Spleen (tissue), 11 donors: ENCODE data around the gene SUSD2. TPM values are rescaled to one million over a fixed set of nuclear protein-coding genes. Genes with fewer than 3 reads are reported as not detected.

ENCODE experiments used
- DNase-seq: peaks from one replicate; pipeline ENCODE4 v3.0.0-alpha.2; 2020
- H3K27ac ChIP-seq, 8 donors: fragments of 200-600 bp; sonication (generic) in 7 of 8; 1 replicate in 4 of 8; 2 replicates in 4 of 8; pipeline versions ENCODE4 v1.5.0 to v1.8.0; 2016 to 2021; ENCODE audit warnings: inconsistent platforms in 4 of 8, mild to moderate bottlenecking in 4 of 8, moderate library complexity in 1 of 8
- H3K27me3 ChIP-seq, 7 donors: fragments of 200-600 bp; sonication (generic) in 6 of 7; replicated peaks in 1 of 7; 1 replicate in 4 of 7; 2 replicates in 3 of 7; pipeline versions ENCODE4 v1.5.0 to v1.8.0; 2016 to 2021; ENCODE audit warnings: inconsistent platforms in 3 of 7, mild to moderate bottlenecking in 1 of 7
- H3K36me3 ChIP-seq, 6 donors: fragments of 200-600 bp; sonication (generic) in 5 of 6; 1 replicate in 4 of 6; 2 replicates in 2 of 6; pipeline versions ENCODE4 v1.5.0 to v1.8.0; 2016 to 2021; ENCODE audit warnings: inconsistent platforms in 2 of 6
- H3K4me1 ChIP-seq, 6 donors: fragments of 200-600 bp; sonication (generic) in 5 of 6; 1 replicate in 3 of 6; 2 replicates in 3 of 6; pipeline versions ENCODE4 v1.5.0 to v1.8.0; 2016 to 2021; ENCODE audit warnings: inconsistent platforms in 3 of 6
- H3K4me3 ChIP-seq, 8 donors: fragments of 200-600 bp; sonication (generic) in 7 of 8; 1 replicate in 4 of 8; 2 replicates in 4 of 8; pipeline versions ENCODE4 v1.5.0 to v1.8.0; 2016 to 2021; ENCODE audit warnings: inconsistent platforms in 4 of 8, mild to moderate bottlenecking in 4 of 8, moderate library complexity in 2 of 8
- H3K9me3 ChIP-seq, 8 donors: fragments of 200-600 bp; sonication (generic) in 7 of 8; 1 replicate in 4 of 8; 2 replicates in 4 of 8; pipeline versions ENCODE4 v1.5.0 to v1.8.0; 2016 to 2021; ENCODE audit warnings: inconsistent platforms in 4 of 8
- POLR2A ChIP-seq, 3 donors: fragments of 450-650 bp; IDR thresholded peaks; one replicate each; pipeline ENCODE4 v1.5.1; 2017; ENCODE audit warnings: antibody characterized with exemption in 3 of 3, mild to moderate bottlenecking in 1 of 3
- POLR2AphosphoS5 ChIP-seq, 3 donors: sonication (generic); formaldehyde crosslinking; IDR thresholded peaks; one replicate each; pipeline ENCODE4 v1.5.1; 2017; ENCODE audit warnings: antibody characterized with exemption in 3 of 3
- WGBS, 5 donors: extraction: QIAGEN DNeasy Blood & Tissue Kit in 3 of 5; methylation state at CpG; one replicate each; pipeline versions ENCODE4 v1.1.5 to v1.1.7; 2013 to 2018; 5-methylcytosine and 5-hydroxymethylcytosine counted together
- intact Hi-C: fragments of 100-400 bp; cut with DNase I; formaldehyde crosslinking; loops from one replicate; pipeline ENCODE4 v1.15.0; 2023; ENCODE audit warnings: low total_unique reads
- polyA plus RNA-seq, 3 donors: library from polyadenylated mRNA; stranded (reverse); fragments of 200-250 nt; gene quantifications; one replicate each; pipeline ENCODE4 v1.2.1, GENCODE V29; 2013
- total RNA-seq, 7 donors: library from RNA; depleted of rRNA in 3 of 7; stranded (reverse); fragments of >200 nt in 3 of 7; fragmentation: NEBNext Ultra II Directional in 4 of 7; extraction: Animal tissue kit (Norgen Biotek cat#: 25700) in 4 of 7; gene quantifications; one replicate each; pipeline versions ENCODE4 v1.1.0 to v1.2.1, GENCODE V29; 2016 to 2021
- TF ChIP-seq, protein P1 (sequence below), 11 experiments: fragments of 200-600 bp in 7 of 11; fragments of 450-650 bp in 4 of 11; sonication (generic) in 4 of 11; IDR thresholded peaks in 8 of 11; conservative IDR thresholded peaks in 3 of 11; 1 replicate in 7 of 11; 2 replicates in 4 of 11; pipeline versions ENCODE4 v1.4.0 to v1.8.0; 2016 to 2021; ENCODE audit warnings: antibody characterized with exemption in 11 of 11, inconsistent platforms in 4 of 11, mild to moderate bottlenecking in 1 of 11
- donor health status: healthy with polysubstance abuse.
- donor health status: DM: no; HTN: no; CAD: no; lungs with moderate emphysema.
- donor health status: DM: no; HTN: no; CAD: no.
- donor health status: Bipolar disorder and iron deficiency.
- donor health status: healthy.
- donor health status: DM: no; HTN: no; CAD: no.
- donor health status: DM: yes; HTN: yes; CAD: no.

SUSD2 gene
- total and polyA plus RNA-seq, 10 donors: 1.4 to 9.0 (median 3.4) TPM

DNA sequence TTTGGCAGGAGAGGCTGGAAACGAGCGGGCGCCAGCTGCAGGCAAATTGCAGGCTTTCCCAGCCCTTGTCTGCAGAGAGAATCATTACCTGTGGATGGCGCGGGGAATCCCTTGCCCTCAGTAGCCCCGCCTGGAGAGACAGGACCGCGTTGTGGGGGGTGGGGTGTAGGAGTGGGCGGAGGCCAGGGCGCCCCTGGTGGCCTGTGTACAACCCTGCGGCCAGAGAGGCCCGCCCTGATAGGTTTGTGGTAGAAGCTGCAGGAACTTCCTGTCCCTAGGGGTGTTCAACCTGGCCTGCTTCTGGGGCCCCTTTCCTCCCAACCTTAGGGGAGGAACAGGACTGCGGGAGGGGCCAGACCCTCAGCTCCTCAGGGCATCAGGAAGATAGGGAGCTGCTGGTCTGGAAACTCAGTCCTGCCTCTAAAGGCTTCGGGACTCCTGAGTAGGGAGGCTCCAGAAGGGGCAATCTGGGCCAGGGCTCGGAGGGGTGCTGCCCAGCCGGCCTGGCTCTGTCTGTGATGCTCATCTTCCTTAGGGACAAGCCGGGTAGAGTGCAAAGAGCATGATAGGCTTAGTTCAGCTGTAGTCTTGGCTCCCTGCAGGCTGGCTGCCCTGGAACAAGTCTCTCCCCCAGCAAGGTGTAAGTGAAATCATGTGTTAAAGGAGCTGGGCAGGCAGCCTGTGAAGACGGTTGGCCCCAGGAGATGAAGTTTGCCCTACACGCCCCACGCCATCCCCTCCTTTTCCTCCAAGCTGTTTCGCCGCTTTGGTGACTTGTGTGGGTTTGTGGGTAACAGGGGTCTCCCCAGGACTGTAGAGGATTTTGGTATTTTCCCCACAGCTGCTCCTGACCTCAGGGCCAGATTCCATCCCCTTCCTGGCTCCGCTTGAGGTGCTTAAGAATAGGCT is 24.1 kb upstream of the SUSD2 start:
- TF ChIP-seq, protein P1, sequence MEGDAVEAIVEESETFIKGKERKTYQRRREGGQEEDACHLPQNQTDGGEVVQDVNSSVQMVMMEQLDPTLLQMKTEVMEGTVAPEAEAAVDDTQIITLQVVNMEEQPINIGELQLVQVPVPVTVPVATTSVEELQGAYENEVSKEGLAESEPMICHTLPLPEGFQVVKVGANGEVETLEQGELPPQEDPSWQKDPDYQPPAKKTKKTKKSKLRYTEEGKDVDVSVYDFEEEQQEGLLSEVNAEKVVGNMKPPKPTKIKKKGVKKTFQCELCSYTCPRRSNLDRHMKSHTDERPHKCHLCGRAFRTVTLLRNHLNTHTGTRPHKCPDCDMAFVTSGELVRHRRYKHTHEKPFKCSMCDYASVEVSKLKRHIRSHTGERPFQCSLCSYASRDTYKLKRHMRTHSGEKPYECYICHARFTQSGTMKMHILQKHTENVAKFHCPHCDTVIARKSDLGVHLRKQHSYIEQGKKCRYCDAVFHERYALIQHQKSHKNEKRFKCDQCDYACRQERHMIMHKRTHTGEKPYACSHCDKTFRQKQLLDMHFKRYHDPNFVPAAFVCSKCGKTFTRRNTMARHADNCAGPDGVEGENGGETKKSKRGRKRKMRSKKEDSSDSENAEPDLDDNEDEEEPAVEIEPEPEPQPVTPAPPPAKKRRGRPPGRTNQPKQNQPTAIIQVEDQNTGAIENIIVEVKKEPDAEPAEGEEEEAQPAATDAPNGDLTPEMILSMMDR (IDR thresholded peaks at IDR 0.05 in 8 of 11, conservative IDR thresholded peaks at IDR 0.05 in 3 of 11): peak; percentile 91 to 99 (median 97)
- TF ChIP-seq POLR2A (IDR thresholded peaks at IDR 0.05): peak in 1 of 3 donors; percentile 8
- TF ChIP-seq POLR2AphosphoS5 (IDR thresholded peaks at IDR 0.05): peak; percentile 58 to 81 (median 78)
- peak; percentile 98 for DNase-seq
- 7 to 19% (median 9%) methylated on average over 14 to 23 of the region's 23 CpGs for WGBS, 5 donors
- no peaks in the 10 kb centered on the region for H3K9me3 ChIP-seq
- peaks cover 42 to 94% (median 72%) of the 10 kb centered on the region in 6 donors for H3K4me1 ChIP-seq
- H3K36me3 ChIP-seq: peaks cover 0 to 35% (median 10%) of the 10 kb centered on the region in 6 donors
- peak overlapping the region; percentile 61 to 97 (median 92) for H3K27ac ChIP-seq
- intact Hi-C loops: no loop called here
- no peaks in the 10 kb centered on the region for H3K27me3 ChIP-seq
- H3K4me3 ChIP-seq: peak overlapping the region; percentile 59 to 99 (median 90)

DNA sequence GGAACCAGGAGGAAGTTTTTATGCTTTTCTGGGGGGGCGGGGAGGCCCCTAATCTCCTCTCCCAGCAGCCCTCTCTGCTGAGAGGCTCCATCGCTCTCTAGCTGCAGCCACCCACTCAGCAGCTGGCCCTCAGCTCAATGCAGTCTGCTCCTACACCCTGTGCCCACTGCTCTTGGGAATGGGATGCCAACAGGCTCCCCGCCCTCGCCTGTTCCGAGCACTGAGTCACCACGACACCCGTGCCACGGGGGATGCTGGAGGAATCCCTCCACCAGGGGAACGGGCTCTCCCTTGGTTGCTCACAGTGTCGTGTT is 23.5 kb upstream of the SUSD2 start:
- peaks cover 0 to 41% (median 13%) of the 10 kb centered on the region in 6 donors for H3K36me3 ChIP-seq
- intact Hi-C loops: no loop called here
- H3K27ac ChIP-seq: peak overlapping the region; percentile 61 to 97 (median 92)
- DNase-seq: peak; percentile 86
- peaks cover 41 to 93% (median 69%) of the 10 kb centered on the region in 6 donors for H3K4me1 ChIP-seq
- H3K4me3 ChIP-seq: peak overlapping the region in 7 of 8 donors; percentile 71 to 99 (median 91)
- 49 to 55% (median 53%) methylated on average over 9 to 10 of the region's 10 CpGs for WGBS, 5 donors
- no peaks in the 10 kb centered on the region for H3K9me3 ChIP-seq
- TF ChIP-seq POLR2AphosphoS5 (IDR thresholded peaks at IDR 0.05): peak in 2 of 3 donors; percentile 17 to 19
- TF ChIP-seq, protein P1 (IDR thresholded peaks at IDR 0.05 in 8 of 11, conservative IDR thresholded peaks at IDR 0.05 in 3 of 11): no peak
- no peaks in the 10 kb centered on the region for H3K27me3 ChIP-seq

DNA sequence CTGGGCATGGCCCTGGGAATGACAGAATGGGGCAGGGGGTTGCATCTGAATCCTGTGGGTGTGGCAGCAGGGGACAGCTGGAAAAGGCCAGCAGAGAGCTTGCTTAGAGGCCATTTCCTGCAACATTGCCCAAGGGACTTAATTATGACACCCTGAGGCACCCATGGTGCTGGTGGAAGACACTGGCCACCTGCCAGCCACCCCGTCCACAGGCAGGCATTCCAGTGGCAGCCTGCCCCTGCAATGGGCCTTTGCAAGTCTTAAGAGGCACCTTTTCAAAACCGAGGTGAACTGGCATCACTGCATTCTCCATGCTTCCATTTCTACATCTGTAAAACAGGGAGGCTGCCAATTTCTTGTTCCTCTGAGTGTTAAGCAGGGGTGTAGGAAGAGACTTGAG is 21.6 kb upstream of the SUSD2 start:
- no peak for TF ChIP-seq POLR2AphosphoS5 (IDR thresholded peaks at IDR 0.05)
- no peak for TF ChIP-seq POLR2A (IDR thresholded peaks at IDR 0.05)
- TF ChIP-seq, protein P1 (IDR thresholded peaks at IDR 0.05 in 8 of 11, conservative IDR thresholded peaks at IDR 0.05 in 3 of 11): no peak
- WGBS, 5 donors: 43 to 90% (median 75%) methylated on average over 2 of the region's 2 CpGs

DNA sequence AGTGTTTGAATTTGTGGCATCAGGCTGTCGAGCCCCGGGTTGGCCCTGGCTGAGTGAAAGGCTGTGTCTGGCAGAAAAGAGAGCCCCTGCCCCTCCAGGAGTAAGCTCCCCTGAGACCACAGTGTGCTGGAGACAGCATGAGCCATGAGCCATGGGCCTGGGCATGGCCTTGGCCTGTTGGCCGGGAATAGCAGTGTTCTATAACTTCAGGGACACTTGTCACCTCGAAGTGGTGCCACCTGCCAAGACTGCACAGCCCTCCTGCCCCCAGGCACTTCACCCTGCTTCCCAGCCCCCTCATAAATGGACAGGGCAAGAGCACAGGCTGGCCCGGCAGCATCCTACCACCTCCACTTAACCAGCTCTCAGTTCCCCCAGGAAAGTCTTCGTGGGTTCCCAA is 20.7 kb upstream of the SUSD2 start:
- peaks cover 17 to 65% (median 41%) of the 10 kb centered on the region in 6 donors for H3K4me1 ChIP-seq
- 77 to 87% (median 83%) methylated on average over 5 to 6 of the region's 6 CpGs for WGBS, 5 donors

More for the DNA sequence above, 21.6 kb upstream of the SUSD2 start:
- DNase-seq: no peak
- H3K36me3 ChIP-seq: peaks cover 3 to 59% (median 22%) of the 10 kb centered on the region in 6 donors
- H3K4me1 ChIP-seq: peaks cover 22 to 74% (median 50%) of the 10 kb centered on the region in 6 donors
- peak overlapping the region in 4 of 8 donors; percentile 92 to 97 (median 94) for H3K27ac ChIP-seq
- H3K9me3 ChIP-seq: no peaks in the 10 kb centered on the region
- intact Hi-C loops: no loop called here
- H3K27me3 ChIP-seq: no peaks in the 10 kb centered on the region
- no peak overlapping the region for H3K4me3 ChIP-seq

More for the DNA sequence above, 20.7 kb upstream of the SUSD2 start:
- no peak for DNase-seq
- Histone ChIP-seq H3K36me3 (peaks cover 3 to 68% (median 31%) of the 10 kb centered on the region in 6 donors), H3K27ac (peak overlapping the region in 2 of 8 donors; percentile 96 to 97), H3K4me3 (no peak overlapping the region), H3K27me3 (no peaks in the 10 kb centered on the region), H3K9me3 (no peaks in the 10 kb centered on the region)
- intact Hi-C loops: no loop called here
- no peak for TF ChIP-seq POLR2AphosphoS5 (IDR thresholded peaks at IDR 0.05)
- TF ChIP-seq, protein P1 (IDR thresholded peaks at IDR 0.05 in 8 of 11, conservative IDR thresholded peaks at IDR 0.05 in 3 of 11): no peak
- TF ChIP-seq POLR2A (IDR thresholded peaks at IDR 0.05): no peak
